HEK293T (cell line): ENCODE results near the gene MRPL33.

Experiments
- BHLHE40 ChIP-seq: fragments of 450-650 bp; IDR thresholded peaks from 2 replicates; pipeline ENCODE4 v1.6.1; 2016; ENCODE audit warnings: mild to moderate bottlenecking, moderate library complexity, borderline replicate concordance
- ELF4 ChIP-seq: fragments of 450-650 bp; IDR thresholded peaks from 2 replicates; pipeline ENCODE4 v1.6.1; 2017; ENCODE audit warnings: antibody characterized with exemption
- FOXK2 ChIP-seq: fragments of 450-650 bp; IDR thresholded peaks from 2 replicates; pipeline ENCODE4 v1.6.1; 2016; ENCODE audit warnings: mild to moderate bottlenecking
- NFRKB ChIP-seq: fragments of 450-650 bp; IDR thresholded peaks from 2 replicates; pipeline ENCODE4 v1.6.1; 2016; ENCODE audit warnings: mild to moderate bottlenecking, moderate library complexity
- SUZ12 ChIP-seq: fragments of 450-650 bp; IDR thresholded peaks from 2 replicates; pipeline ENCODE4 v1.6.1; 2016; ENCODE audit warnings: mild to moderate bottlenecking
- ZNF384 ChIP-seq: fragments of 450-650 bp; IDR thresholded peaks from 2 replicates; pipeline ENCODE4 v1.6.1; 2016

DNA sequence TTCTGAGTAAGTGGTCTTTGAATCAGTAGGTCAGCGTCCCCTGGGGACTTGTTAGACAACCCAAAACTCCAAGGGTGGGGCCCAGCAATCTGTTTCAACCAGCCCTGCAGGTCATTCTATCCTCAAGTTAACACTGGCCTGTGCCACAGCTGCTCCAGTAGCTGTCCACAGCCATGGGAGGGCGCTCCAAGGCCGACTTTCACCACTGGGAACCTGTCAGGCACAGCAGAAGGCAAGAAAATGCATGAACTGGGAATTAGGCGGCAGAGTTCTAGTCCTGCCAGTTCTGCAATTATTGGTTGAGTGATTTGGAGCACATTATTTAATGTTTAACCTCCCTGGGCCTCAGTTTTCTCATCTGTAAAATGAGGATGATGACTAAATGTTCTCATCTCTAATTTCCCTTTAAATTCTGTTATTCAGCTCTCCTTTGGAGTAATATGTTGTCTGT lies 17.4 kb upstream of the MRPL33 start:
- TF ChIP-seq SUZ12 (no peak), NFRKB (no peak), BHLHE40 (no peak), FOXK2 (no peak), ELF4 (no peak), ZNF384 (no peak)
